Fibroblast of skin of right quadriceps (primary cell): ENCODE results near the gene AMFR.
A peak's percentile ranks its signal among the peaks of the same experiment; 100 is the strongest.
"Not testable (repeated sequence)": the region's sequence is repeated elsewhere in the genome, so short reads cannot be mapped to it uniquely, and the experiment has no call there.

ENCODE experiments used
- DNase-seq: peaks from one replicate; pipeline ENCODE4 v3.0.0-alpha.2; 2013

AMFR gene

GRCh38 chr16:56423584-56424403 is 1.6 kb downstream of the AMFR start:
- DNase-seq: no peak

DNA sequence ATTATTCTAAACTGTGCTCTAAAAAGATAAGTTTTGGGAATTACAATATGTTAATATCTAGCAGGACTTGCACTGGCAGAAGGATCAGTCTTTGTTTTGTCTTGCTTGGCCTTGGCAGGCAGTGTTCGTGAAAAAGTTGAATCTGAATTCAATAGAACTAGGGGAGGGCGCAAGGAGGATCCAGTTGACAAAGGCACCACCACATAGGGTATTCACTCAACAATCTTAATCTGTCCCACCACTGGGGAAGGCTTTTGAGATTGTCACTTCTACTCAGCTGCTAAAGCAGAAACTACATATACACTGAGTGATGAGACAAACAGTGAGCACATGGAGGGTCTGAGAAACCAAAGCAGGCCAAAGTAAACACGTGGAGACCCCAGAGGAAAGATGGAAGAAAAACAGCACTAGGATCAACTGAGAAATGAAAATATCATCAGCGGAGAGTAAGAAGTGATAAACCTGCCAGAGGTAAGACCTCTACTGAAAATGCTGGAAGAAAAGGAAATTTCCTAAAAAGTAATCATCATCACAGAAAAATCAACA is 2.4 kb downstream of the AMFR start:
- no peak for DNase-seq

- no peak for DNase-seq
Measured at GRCh38 chr16:56421976-56422669, 3.2 kb downstream of the AMFR start.

DNA sequence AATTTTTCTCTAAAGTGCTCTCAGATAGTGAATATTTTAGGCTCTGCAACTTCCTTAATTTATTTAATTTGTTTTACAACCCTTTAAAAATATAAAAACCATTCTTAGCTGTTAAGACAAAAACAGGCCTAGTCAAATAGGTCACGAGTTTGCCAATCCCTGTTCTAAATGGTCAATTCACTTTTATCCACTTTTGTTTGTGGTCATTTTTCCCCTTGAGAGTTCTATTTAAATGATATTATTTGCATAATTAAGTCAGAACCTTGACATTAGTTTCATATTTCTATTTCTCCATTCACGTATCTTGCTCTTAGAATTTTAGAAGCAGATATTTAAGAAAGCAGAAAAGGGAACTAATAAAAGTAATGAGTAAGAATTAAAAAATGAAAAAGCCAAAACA is 4.0 kb downstream of the AMFR start:
- DNase-seq: no peak

DNA sequence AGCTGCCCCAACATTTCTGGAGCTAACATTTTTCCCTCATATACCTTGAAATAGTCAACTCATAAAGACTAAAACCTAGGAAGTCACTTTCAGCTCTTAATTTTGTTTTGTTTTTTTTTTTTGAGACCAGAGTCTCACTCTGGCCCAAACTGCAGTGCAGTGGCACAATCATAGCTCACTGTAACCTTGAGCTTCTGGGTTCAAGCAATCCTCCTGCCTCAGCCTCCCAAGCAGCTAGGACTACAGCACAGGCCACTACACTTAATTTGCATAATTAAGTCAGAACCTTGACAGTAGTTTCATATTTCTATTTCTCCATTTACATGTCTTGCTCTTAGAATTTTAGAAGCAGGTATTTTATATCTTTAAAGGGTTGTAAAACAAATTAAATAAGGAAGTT is 4.7 kb downstream of the AMFR start:
- no peak for DNase-seq

GRCh38 chr16:56419740-56420548 is 5.4 kb downstream of the AMFR start:
- DNase-seq: no peak

GRCh38 chr16:56417138-56417537 is 8.2 kb downstream of the AMFR start:
- DNase-seq: no peak

DNA sequence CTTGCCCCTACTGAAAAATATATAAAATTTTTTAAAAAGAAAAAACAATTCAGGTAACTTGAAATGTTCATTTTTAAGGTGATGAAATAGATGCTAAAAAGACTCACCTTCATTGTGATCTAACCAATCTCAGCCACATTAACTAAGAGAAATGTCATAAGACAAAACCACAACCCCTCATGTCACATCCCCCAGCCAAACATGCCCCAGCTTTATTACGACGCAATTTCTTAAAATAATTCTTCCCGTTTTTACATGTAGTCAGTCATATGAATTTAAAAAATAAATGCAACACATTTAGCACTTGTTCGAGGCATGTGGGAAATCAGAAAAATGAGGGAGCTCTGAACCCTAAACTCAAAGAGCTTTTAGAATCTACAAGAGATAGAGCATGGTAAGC is 9.5 kb downstream of the AMFR start:
- no peak for DNase-seq

DNA sequence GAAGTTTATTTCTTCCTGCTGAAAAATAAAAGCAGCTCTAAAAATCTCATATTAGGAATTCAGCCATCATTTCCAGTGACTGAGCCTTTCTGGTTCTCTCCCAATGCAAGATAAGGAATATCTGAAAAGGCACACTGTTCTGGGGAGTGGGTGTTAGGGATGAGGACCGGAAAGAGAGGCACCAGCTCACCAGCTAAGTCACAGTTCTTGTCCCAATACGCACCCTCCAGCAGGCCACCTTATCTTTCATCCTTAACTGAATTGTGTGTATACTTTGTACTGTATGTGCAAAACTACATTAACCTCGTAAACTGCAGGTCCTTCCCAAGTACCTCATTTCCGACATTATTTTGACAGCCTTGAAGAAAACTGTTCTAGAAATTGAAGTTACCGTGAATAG is 11.0 kb downstream of the AMFR start:
- no peak for DNase-seq

DNA sequence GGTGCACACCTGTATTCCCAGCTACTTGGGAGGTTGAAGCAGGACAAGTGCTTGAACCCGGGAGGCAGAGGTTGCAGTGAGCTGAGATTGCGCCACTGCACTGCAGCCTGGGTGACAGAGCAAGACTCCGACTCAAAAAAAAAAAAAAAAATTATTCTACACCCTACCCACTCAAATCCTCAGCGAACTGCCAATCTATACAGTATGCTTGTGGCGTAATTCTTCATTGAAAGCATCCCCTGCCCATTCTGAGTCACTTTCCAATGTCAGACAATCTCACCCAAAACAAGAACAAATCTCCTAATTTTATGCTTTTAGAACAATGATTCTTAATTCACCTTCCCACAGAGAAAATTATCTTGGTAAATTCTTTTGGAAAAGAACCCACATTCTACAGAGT is 12.0 kb downstream of the AMFR start:
- DNase-seq: no peak

DNA sequence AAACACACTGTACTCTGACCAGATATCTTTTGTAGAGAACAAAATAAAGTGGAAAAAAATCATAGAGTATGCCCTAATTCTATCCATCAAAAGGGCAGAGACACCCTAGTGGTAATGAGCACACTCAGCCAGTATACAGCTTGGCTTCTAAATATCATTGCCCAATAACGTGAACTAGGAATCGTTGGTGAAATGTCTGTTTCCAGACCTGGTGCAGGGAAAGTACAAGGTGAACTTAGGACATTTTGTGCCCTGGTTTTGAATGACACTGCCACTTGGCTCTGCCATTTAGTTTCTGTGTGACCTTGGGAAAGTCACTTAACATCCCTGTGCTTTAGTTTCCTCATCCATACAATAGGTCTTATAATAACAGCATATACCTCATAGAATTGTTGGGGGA is 13.7 kb downstream of the AMFR start:
- no peak for DNase-seq

DNA sequence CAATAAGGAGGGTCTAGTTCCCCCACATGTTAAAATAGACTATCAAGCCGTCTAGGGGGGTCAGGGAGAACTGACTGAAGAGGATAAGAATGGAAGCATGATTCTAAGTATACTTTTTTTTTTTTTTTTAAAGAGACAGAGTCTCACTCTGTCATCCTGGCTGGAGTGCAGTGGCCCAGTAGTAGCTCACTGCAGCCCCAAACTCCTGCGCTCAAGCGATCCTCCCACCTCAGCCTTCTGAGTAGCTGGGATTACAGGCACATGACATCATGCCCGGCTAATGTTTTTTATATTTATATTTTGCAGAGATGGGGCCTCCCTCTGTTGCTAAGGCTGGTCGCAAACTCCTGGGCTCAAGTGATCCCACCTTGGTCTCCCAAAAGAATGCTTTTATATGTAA is 14.2 kb downstream of the AMFR start:
- DNase-seq: no peak

GRCh38 chr16:56409195-56409594 is 16.1 kb downstream of the AMFR start:
- no peak for DNase-seq

- no peak for DNase-seq
Measured at GRCh38 chr16:56408379-56409098, 16.8 kb downstream of the AMFR start.

DNA sequence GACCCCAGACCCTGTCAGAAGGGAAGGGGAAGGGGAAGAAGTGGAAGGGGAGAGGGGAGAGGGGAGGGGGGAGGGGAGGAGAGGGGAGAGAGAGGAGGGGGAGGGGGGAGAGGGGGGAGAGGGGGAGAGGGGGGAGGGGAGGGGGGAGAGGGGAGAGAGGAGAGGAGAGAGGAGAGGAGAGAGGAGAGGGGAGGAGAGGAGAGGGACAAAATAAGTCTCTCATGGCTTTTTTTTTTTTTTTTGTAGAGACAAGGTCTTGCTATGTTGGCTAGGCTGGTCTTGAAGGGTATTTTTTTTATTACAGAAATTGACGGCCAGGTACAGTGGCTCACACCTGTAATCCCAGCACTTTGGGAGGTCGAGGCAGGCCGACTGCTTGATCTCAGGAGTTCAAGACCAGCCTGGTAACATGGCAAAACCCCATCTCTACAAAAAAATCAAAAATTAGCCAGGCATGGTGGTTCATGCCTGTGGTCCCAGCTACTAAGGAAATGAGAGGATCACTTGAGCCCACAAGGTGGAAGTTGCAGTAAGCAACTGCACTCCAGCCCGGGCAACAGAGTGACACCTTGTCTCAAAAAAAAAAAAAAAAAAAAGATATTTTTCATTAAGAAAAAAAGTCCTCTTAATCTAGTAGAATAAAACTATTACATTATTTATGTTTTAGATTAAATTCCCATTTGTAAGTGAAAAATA is 19.2 kb downstream of the AMFR start:
- no peak for DNase-seq

GRCh38 chr16:56401482-56401881 is 23.9 kb downstream of the AMFR start:
- DNase-seq: no peak

- no peak for DNase-seq
Measured at GRCh38 chr16:56400458-56400857, 24.9 kb downstream of the AMFR start.

DNA sequence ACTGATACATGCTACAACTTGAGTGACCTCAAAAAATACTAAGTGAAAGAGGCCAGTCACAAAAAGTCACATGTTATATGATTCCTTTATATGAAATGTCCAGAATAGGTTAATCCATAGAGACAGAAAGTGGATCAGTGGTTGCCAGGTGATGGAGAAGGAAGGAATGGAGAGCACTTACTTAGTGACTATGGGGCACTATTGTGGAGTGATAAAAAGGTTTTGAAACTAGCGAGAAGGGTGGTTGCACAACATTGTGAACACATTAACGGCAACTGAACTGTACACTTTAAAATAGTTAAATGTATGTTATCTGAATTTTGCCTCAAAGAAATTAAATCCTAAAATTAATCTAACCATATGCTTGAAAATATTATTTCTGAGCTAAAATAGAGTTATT is 25.9 kb downstream of the AMFR start:
- no peak for DNase-seq

DNA sequence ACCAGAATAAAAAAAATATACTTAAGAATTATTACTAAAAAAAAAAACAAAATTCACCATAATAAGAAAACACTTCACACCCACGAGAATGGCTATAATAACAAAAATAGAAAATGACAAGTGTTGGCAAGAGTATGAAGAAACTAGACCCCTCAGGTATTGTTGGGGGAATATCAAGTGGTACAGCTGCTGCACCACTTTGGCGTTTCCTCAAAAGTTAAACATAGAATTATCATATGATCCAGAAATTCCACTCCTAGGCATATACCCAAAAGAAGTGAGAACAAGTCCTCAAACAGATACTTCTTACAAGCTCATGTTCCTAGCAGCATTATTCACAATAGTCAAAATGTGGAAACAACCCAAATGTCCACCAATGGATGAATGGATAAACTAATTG is 26.3 kb downstream of the AMFR start:
- DNase-seq: no peak

DNA sequence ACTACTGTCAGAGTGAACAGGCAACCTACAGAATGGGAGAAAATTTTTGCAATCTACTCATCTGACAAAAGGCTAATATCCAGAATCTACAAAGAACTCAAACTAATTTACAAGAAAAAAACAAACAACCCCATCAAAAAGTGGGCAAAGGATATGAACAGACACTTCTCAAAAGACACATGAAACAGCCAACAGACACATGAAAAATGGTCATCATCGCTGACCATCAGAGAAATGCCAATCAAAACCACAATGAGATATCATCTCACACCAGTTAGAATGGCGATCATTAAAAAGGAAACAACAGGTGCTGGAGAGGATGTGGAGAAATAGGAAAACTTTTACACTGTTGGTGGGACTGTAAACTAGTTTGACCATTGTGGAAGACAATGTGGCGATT is 28.6 kb downstream of the AMFR start:
- not testable (repeated sequence) for DNase-seq

DNA sequence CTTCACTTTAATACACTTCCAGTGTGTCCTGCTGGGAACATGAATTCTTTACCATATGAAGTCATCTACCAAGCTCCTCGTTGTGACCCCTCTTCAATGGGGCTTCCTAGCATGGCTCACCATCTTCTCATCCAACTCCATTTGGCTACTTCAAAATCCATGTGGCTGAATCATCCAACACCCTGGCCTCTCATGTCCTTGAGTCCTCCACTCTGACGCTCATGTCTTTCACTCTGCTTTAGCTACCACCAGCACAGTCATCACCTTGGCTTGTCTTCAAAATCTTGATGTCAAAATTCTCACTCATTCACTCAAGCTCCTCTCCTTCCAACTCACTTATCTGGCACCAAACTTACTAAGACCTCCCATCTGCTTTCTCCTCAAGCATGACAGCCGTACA is 35.8 kb downstream of the AMFR start:
- DNase-seq: peak; percentile 99

DNA sequence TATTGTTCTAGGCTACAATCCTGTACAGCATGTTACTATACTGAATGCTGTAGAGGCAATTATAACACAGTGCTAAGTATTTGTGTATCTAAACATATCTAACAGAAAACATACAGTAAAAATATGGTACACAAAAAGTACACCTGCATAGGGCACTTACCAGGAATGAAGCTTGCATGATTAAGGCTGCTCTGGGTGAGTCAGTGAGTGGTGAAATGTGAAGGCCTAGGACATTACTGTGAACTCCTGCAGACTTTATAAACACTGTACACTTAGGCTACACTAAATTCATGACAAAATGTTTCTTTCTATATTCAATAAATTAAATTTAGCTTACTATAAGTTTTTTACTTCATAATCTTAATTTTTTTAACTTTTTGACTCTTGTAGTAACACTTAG is 37.1 kb downstream of the AMFR start:
- peak; percentile 49 for DNase-seq
